Activated T-cell treated with anti-CD3 and anti-CD28 coated beads for 48 hours (primary cell): Measurements from ENCODE around the gene NMRK2.

Experiments
- DNase-seq: peaks from one replicate; pipeline ENCODE4 v3.0.0-alpha.2; 2020; ENCODE audit warnings: low read depth

The NMRK2 gene

GRCh38 chr19:3981736-3982681 is 49.1 kb downstream of the NMRK2 start:
- no peak for DNase-seq

DNA sequence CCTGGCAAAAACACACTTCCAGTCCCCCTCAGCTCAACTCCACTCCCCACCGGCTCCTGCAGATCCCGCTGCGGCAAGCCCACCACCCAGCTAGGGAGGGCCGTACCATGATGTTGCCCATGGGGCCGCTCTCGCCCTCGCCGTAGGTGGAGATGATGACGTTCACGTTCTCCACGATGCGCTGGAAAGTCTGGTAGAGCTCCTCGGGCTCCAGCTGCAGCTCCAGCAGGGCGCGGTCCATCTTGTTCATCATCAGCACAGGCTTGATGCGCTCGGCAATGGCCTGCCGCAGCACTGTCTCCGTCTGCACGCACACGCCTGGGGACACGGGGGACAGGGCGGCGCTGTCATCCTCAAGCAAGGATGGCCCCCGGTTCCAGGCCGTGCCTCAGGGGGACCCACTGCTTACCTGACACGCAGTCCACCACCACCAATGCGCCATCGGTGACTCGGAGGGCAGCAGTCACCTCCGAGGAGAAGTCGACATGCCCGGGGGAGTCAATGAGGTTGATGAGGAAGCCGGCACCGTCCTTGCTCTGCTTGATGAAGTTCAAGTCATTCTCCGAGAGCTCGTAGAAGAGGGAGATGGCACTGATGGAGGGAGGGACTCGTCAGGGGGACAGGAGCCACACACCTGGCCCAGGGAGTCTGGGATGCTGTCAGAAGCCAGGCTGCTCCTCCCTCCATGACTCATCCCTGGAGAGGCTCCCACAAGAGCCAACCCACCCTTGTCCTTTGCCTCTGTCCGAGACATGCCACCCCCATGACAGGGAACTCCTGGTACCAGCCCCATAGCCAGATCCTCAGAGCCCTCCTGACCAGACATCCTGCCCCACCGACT is 50.1 kb downstream of the NMRK2 start:
- no peak for DNase-seq

GRCh38 chr19:3983542-3983914 is 50.7 kb downstream of the NMRK2 start:
- no peak for DNase-seq

GRCh38 chr19:3983936-3984583 is 51.2 kb downstream of the NMRK2 start:
- no peak for DNase-seq

DNA sequence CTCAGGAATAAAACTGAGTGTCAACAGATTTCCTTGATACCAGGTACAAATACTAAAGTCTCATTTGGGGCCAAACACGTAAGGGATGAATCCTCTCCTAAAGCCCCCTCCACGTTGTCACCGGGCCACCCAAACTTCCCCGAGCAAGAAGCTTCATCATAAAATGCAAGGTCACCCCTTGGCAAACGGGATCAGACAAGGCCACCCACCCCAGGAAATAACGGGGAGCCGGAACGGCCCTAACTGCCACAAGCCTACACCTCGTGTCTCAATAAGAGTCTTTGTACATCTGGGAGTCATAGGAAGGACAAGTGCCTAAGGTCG is 51.7 kb downstream of the NMRK2 start:
- DNase-seq, result no peak

DNA sequence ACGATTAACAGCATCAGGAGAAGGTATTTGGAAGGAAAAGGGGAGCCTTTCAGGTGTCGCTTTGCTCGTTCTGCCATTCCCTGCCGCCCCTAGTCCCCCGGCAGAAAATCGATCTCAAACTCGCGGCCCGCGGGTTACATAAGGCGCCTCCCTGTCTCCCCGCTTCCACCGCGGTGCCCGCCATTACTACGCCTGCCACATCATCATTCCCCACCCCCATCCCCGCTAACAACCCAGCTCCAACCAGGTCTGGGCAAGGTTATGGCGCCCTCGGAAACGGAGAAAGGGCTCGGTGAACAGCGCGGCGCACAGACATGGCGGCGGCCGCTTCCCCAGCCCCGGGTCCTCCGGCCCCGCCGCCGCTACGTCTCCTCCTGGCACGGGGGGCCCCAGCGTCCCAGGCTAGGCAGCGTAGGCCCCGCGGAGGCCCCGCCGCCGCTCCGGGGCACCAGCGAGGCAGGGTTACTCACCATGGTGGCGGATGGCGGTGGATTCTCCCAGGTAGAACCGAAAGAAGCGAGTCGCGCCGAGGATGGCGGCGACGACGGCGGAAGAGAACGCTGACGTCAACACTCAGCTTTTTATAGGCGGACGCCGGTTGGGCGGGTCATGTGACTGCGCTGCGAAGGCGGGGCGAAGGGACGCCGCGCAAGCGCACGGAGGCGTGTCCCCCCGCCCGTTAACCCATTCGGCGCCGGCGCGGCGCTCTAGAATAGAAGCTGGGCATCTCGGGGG is 52.2 kb downstream of the NMRK2 start, which contains the start of gene EEF2:
TSS of gene EEF2 (minus strand) at position 556 of the 735 bp plus-strand sequence. CDS start at position 473, 83 bp downstream.
- DNase-seq, result peak; percentile 84

- DNase-seq, result no peak
These were observed 52.9 kb downstream of the NMRK2 start for GRCh38 chr19:3985643-3986259.

DNA sequence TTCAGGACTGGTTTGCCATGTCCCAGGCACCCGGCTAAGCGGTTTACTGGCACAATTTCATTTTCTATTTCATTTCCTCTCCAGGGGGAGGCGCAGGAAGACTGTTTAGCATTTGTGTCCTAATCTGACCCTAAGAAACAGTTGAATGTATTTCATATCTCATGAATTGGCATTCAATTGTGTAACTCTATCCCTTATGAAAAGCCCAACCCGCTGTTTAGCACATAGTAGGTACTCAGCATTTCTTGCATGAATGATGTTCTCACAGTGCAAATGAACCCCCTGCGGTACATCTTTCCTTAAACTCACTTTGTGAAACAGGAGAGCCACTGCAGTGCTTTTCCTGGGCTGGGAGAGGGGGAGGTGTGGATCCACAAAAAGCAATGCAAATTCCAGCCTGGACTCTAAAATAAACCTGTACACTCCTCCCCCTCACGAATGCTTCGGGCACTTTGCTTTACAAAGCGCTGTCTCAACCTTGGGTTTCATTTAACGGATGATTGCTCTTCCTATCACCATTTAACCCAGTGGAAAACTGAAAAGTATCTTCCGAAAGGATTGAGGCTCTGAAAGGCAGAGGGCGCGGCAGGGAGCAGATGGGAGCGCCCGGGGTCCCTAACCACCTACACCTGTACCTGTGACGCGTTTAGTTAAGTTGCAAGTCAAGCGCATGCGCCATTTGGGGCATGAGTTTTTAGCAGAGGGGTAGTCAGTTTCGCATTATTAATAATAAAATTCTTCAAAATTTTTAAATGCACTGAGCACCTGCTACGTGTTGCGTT is 53.6 kb downstream of the NMRK2 start:
- DNase-seq, result no peak

- DNase-seq, result peak; percentile 87
These were observed 54.9 kb downstream of the NMRK2 start for GRCh38 chr19:3987619-3988371.

GRCh38 chr19:3990815-3991117 is 57.9 kb downstream of the NMRK2 start:
- DNase-seq, result no peak
